GM19467 (cell line): Measurements from ENCODE around the gene SLC6A6.

Experiments
- ATAC-seq: cut with Tn5 transposase; IDR thresholded peaks from one replicate; pipeline ENCODE4 v1.9.1; 2021; ENCODE audit warnings: mild to moderate bottlenecking, moderate library complexity; ENCODE audit not compliant: unreplicated experiment

SLC6A6 gene

DNA sequence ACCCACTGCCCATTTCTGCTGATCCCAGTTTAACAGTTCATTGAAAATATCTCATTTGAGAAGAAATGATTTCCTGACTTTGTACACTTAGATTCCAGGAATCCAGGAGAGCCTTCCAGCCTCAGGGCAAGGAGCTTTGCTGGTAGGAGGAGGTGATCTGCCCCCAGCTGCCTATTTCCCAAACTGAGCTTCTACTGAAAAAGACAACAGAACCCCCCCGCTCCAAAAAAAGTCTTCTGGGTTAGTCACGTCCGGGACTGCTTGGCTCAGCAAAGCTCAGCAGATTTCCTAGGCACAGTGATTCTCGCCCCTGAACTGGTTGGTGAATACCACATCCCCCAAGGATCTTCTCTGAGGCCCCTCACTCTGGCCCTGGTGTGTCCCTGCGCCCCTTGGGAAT lies 13.1 kb downstream of the SLC6A6 start:
- ATAC-seq = no peak

DNA sequence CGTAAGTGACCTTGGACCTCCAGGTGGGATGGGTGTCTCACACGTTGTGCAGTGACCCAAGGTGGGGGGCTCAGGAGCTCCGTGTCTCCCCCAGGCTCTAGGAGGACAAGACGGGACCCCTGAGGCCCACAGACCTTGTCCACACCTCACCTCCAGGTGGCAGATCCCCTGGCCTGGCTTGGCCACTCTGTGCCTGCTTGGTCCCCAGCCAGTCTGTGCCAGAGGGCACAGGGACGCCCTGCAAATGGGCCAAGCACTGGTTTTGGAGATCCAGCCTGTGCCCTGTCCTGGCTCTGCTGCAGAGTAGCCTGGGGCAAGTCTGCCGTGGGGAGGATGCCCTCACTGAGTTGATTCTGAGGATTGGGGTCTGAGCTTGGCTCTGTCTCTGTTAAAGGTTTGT lies 14.0 kb downstream of the SLC6A6 start:
- ATAC-seq = no peak

DNA sequence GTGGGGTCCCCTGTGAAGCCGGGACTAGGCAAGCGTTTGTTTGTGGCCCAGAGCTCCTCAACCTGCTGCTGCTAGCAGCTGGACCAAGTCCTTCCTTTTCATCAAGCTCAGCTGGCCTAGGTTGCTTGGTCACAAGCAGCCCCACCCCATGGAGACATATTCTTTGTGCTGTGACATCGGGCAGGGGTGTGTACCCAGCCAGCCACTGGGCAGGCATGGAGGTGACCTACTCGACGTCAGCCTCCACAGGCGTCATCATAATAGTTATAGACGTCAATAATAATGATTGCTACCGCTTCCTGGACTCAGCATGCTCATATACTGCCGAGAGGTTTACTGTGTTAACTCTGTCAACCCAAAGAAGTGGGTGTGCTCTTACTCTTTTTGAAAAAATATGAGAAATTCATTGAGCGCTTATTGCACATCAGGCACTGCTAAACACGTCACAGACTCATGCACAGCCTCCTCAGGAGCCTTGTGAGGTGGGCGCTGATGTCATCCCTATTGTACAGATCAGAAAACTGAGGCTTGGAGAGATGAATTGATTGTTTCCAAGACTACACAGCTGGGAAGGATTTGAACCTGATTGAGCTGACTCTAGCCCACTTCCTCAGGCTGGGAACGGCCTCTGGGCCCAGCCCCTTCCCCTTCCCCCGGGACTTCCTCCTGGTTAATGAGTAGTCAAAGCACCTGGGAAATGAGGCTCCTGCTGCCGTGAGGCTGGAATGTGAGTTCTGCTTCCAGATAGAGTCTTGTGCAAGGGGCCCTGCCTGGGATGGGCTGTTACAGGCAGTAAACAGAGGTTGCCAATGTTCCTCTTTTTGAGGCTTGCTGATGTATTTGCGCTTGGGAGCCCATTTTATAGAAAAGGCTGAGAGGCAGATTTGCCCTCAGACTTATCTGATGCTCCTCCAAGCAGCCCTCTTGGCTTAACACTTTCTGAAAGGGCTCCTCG lies 16.2 kb downstream of the SLC6A6 start:
- no peak for ATAC-seq

DNA sequence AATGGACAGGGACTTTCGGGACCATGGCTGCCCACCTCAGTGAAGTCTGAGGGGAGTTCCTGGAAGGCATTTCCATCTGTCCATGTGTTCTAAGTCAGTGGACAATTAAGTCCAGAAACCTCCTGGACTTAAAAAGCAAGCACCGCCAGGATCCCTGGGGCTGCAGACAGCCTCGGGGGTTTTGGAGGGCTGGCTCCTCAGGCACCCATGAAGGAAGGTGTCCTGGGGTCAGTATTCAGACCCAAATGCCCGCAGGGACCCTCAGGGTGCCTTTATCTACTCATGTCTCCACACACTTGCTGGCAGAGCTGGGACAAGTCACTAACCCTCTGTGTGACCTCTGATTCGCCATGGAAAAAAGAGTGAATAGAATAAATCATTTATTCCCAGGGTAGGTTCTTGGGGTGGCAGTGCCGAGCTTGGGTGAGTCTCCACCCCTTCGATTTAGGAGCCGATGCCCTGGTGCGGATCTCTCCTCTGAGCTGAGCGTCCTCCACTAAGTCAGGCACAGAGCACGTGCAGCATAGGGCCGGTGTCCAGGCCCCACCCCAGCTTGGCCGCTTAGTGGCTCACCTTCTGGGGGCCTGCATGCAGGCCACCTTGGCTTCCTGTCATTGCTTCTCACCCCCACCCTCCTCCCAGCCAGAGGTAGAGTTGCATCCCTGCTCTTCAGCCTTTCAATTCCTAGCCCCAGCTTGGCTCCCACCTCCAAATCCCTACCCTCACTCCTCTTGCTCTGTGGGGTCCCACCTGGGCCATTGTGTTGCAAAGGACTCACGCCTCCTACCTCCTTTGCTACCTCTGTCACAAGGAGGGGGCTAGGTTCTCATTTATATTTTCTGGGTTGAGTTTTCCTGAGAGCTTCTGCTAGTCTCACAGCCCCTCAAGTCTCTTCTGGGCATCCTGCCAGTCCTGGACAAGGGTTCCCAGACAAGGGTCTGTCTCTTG lies 19.9 kb downstream of the SLC6A6 start:
- no peak for ATAC-seq

DNA sequence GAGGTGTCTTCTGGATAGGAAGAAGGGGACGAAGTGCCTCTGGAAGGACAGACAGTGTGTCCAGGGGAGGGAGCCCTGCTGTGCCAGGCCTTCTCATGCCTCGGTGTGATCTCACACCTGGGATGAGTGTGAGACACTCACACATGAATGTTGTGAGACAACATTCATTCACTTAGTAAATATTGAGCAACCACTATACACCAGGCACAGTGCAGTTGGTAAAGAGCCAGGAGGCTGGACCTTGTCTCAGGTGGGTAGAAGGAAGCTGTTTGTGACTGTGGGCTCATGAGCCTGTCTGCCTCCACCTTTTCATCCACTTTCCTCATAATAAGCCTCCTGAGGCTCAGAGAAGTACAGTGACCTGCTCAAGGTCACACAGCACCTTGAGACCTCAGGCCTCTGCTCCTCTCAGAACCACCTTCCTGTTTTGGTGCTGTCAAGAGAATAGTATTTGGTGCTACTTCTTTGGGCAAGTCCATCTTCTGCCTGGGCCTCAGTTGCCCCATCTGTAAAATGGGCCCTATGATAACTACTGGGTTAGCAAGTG lies 20.9 kb downstream of the SLC6A6 start:
- no peak for ATAC-seq

DNA sequence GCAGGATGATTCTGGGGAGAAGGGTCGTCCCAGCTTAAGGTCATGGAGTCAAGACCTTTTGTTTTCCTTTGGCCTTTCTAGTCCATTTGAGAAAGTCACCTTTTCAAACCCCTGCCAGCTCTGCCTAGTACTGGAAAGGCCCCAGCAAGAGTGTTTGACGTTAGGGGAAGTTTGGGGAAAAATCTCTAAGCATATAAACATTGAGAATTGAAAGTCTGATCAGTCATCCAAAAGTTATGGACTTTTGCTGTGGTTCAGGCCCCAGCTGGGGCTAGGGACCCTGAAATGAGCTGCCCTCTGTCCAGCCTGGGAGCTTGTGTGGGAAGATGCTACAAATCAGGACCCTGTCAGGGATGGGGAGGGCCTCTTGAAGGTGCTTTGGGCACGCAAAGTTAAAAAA lies 21.6 kb downstream of the SLC6A6 start:
- ATAC-seq = no peak

DNA sequence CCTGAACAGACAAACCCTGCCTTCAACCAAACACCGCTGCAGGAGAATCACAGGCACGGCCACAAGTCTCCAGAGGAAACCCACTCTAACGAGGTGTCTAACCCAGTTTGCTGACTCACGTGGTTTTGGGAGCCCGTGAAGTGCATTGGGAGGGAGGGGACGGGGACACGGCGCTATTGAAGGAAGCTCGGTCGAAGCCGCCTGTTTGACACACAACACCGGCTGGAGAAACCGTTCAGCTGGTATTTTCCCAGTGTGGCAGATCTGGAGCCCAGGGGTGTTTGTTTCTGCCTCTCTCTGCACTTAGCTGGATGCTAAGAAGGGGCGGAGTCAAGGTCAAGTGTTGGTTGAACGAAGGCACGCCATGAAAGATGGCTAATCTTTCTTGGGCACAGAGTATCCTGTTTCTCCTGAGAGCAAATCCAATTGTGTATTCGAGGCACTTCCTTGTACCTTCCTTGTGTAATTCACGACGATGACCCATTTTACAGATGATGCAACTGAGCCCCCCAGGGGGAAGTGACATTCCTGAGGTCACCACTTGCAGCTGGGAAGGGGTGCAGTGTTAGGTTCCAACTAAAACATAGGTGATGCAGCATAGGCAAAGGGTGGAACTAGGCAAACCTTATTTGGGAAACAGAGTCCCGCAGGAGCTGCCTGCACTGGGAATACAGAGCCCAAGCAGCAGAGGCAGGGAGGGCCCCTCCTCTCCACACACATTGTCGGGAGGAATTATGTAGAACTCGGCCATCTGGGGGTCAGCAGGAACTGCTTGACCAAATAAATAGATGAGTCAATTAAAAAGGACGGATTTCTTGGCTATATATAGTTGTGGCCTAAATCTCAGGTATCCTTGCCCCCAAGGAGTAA lies 22.5 kb downstream of the SLC6A6 start:
- ATAC-seq = no peak

DNA sequence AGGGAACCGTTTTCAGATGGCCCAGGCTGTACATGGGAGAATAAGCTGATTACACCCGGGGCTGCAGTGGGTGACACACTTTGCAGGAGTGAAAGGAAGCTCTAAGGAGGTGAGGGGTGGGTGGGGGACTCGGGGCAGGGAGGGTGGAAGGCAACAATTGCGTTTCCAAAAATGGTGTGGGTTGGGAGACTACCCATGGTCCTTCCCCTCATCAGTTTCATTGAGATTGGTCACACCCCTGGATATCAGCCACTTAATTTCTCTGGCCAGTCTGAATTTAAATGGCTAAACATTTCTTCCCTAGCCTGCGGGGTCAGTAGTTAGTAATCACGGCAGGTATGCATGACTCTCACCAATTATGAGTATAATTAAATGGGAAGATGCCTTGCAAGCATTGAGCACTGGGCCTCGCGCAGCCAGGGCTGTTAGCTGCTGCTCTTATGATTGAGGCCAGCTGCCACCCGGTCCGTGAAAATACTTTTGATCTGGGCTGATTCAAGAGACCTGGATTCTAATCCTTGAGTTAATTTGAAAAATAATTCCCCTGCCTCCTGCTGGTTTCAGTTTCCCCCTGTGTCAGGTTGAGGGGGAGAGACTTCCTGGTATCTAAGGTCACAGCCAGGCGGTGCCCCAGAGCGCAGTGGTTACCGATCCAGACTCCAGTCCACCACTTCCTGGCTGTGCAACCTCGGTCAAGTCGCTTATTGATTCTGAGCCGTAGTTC lies 23.3 kb downstream of the SLC6A6 start:
- peak; percentile 53 for ATAC-seq

DNA sequence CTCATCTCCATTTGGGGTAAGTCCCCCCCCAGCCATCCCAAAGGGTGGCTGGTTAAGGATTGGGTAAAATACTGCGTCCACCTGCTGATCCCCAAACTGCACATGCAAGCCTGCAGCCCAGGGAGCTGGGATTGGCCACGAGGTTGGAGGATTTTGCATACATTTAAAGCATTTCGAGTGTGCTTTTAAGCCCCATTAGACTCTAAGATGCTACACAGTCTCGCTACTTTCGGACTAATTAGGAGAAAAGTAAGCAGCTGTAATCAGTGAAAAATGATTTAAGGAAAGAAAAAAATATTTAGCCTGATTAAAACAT lies 23.9 kb downstream of the SLC6A6 start:
- no peak for ATAC-seq

DNA sequence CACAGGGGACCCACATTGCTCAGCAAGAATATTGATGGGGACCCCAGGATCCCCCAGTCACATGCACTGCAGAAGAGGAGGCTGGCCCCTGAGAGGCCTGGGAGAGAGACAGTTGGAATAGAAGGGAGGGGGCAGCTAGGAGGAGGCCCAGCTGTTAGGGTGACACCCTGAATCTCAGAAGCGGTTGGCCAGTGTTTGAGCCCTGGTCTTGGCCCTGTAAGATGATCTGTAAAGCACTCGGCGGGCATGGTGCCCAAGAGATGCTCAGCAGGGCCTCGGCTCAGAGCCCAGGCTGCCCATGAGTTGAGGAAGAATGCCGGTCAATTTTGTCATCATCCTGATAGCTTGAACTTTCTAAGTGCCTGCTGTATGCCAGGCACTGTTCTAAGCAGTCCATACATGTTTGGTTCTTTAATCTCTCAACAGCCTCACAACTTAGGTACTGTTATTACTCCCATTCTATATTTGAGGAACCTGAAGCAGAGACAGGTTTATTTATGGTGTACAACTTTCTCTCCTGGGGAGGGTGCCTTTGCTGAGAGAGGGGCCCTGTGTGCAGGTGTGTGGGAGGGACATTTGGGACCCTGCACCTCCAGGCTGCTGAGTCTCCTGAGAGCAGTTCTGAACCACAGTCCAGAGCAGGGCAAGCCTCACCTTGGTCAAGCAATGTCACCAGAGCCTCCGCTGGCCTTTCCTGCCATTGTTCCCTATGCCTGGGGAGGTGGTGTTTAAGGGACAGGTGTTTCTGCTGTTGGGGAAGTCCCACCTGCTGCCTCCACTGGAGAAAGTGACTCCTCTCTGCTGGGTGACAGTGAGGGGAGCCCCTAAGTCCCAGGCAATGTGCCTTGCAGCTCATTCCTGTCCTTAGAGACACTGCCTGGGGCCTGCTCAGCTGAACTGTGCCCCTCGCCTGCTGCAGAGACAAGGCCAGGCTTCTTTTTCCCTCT lies 26.0 kb downstream of the SLC6A6 start:
- no peak for ATAC-seq

DNA sequence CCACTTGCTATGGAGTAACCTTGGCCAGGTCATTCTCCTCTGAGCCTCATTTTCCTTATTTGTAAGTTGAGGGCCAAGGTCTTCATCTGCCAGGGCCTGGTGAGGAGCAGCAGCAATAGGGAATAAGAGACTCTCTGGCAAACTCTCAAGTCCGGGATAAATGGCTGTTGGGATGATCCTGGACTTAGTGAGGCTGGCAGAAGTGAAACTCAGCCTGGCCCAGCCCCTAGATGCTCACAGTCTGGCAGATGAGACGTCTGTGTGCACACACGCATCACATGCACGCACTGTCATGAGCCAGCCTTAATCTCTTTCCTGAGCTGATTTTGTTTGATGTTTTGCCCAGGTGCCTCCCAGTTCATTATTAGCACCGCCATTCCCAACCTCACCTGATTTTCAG lies 26.8 kb downstream of the SLC6A6 start:
- ATAC-seq = no peak

DNA sequence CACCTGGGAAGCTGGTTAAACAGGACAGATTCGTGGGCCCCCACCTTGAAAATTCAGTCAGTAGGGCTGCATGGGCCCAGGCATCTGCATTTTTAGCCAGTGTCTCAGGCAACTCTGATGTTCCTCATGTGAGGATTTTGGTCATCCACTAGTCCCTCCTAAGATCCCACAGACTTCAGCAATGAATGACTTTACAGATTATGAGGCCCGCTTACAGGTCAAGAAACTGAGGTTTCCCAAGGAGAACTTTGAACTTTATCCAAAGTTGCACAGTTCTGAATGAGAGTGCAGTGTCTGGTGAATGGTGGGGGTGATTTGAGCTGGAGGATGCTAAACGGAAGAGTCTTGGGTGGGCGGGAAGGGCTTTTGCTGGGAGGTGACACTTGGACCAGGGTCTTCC lies 27.2 kb downstream of the SLC6A6 start:
- ATAC-seq = no peak

DNA sequence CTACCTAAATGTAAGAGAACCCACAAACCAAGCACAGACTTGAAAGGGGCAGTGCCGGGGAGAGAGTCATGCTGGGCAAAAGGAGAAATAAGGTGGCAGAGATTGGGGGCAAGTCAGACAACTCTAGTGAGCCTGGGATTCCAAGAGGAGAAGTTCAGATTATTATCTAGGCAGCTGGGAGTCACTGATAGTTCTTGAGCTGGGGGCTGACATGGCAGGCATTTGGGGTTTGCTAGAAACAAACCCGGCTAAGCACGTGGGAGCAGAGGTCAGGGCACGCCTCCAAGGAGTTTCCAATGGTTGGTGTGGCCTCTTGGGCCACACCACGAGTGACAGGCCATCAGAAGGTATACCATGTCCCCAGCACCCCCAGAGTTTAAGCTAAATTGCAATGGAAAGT lies 27.6 kb downstream of the SLC6A6 start:
- no peak for ATAC-seq

DNA sequence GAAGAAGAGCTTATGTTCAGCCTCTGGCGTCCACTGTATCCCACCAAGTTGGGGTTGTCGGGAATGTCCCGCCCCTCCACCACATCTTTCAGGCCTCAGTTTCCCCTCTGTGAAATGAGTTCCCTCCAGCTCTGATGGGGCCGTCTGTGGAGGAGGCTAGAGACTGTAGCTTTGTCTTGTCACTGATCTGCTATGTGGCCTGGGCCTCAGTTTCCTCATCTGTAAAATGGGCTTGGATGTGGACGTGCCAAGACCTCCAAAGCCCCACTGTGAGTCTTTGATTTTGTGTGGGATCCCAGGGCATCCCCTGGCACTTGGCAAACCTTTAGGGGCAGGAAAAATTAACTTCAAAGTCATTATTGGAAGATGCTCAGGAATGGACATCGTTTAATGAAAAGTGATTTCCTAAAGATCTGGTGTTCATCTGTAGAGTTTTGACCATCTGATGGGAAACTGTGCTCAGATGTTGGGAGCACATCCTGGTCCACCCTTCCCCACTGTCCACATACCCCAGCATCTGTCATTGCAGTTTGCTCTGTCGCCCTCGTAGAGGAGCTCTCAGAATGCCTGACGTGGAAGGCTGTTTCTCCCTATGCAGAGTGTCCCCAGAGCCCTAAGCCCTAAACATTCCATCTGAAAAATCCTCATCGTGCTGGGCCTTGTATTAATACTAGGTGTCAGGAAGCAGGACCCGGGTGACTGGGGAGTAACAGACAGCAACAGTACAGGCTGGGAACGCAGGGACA lies 28.5 kb downstream of the SLC6A6 start:
- no peak for ATAC-seq

DNA sequence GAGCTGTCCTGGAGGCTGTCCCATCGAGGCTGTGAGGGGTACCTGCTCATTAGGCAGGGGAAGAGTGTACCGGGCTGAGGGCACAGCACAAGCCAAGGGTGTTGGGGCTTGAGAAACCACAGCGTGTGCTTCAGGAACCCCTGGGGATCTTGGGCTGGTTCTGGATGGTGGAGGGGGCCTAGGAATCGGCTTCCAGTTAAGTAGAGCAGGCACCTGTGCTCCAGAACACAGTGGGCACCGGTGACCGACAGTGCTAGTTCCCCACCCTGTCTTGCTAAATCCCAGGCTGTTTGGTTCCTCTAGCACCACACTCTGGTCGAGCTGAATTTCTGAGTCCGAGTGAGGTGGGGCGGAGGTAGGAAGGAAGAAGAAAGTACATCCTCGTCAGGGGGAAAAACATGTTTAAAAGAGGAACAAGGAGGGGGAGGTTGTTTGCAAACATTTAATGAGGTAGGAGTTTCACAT lies 29.1 kb downstream of the SLC6A6 start:
- peak; percentile 23 for ATAC-seq

DNA sequence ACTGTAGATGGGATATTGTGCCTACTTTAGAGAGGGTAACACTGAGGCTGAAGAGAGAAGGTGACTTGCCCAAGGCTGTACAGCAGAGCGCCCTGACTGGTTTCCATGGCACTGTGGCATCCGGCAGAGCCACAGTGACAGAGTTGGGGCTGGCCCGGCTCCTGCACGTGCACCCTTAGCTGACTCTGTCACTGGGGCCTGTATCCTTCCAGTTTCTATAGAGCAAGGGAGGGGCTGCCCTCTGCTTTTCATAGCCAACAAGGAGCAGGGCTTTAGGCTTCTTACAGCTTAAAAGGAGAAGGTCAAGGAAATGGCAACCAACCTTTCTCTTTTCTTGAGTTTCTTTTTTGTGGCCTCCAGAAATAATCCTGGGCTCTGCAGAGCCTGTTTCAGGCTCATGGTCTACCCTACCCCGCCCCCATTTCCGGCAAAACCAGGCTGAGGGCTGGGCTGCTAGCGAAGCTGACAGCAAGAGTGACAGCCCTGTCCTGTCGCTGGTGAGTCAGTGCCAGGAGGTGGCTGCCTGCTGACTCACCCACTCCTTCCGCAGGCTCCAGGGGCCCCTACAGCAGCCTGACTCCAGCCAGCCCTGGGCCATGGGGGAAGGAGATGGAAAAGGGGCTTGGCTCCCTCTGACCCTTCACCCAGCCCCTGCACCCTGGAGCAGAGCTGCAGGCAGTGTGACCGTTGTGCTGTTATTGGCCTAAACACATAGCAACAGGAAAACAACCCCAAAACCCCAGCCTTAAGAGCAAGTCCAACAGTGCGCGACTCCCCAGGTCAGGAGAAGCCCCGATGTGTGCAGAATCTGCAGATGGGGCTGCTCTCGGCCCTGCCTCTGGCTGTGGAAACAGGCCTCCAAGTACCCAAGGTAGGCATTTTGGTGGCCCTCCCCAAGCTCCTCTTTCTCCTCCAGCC lies 29.8 kb downstream of the SLC6A6 start:
- peak; percentile 78 for ATAC-seq

DNA sequence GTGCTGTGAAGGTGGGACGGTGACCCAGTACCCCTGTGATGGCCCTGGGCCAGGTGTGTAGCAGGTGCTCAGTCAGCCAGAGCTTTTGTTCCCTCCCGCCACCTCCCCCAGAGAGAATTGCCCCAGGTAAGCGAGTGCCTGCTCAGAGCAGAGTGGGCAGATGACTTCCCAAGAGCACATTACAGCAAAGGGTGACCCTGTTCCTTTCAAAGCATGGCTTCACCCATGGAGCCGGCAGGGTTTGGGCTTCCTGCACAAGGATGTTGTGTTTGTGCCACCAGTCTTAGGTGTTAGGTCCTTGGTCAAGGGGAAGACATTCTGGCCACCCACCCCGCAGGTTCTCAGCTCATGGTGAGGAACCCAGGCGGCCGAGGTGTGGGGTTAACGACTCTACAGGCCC lies 30.7 kb downstream of the SLC6A6 start:
- no peak for ATAC-seq
